Measurements from ENCODE around the gene MAVS.

Gene MAVS

DNA sequence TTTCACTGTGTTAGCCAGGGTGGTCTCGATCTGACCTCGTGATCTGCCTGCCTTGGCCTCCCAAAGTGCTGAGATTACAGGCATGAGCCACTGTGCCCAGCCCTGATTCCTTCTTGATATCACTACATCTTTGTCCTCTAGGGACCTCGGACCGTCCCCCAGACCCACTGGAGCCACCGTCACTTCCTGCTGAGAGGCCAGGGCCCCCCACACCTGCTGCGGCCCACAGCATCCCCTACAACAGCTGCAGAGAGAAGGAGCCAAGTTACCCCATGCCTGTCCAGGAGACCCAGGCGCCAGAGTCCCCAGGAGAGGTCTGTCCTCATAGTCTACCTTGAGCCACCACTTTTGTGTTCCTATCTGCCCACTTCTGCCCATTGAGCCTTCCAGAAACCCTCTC is 14.6 kb downstream of the MAVS start:
- Histone ChIP-seq H3K4me3 (ENCODE audit: severe bottlenecking) (no peak overlapping the region), H3K9me3 (ENCODE audit: severe bottlenecking) (no peaks in the 10 kb centered on the region), H3K4me1 (ENCODE audit: insufficient read depth, poor library complexity, severe bottlenecking) (no peaks in the 10 kb centered on the region), H3K27me3 (ENCODE audit: insufficient read depth, poor library complexity, severe bottlenecking) (no peaks in the 10 kb centered on the region), H3K36me3 (ENCODE audit: low read depth) (peaks cover 82% of the 10 kb centered on the region), H3K27ac (ENCODE audit: poor library complexity, severe bottlenecking) (no peak overlapping the region)
- TF ChIP-seq CTCF (IDR thresholded peaks at IDR 0.05; ENCODE audit: poor library complexity, severe bottlenecking): no peak
- DNase-seq (ENCODE audit: low spot score): no peak
- no peak for ATAC-seq (ENCODE audit: low read depth)

GRCh38 chr20:3862333-3862732 is 15.7 kb downstream of the MAVS start:
- peaks cover 73% of the 10 kb centered on the region for H3K36me3 ChIP-seq (ENCODE audit: low read depth)
- DNase-seq (ENCODE audit: low spot score) (no peak), ATAC-seq (ENCODE audit: low read depth) (no peak)
- no peaks in the 10 kb centered on the region for H3K27me3 ChIP-seq (ENCODE audit: insufficient read depth, poor library complexity, severe bottlenecking)
- no peak for TF ChIP-seq CTCF (IDR thresholded peaks at IDR 0.05; ENCODE audit: poor library complexity, severe bottlenecking)
- H3K4me3 ChIP-seq (ENCODE audit: severe bottlenecking): no peak overlapping the region
- no peaks in the 10 kb centered on the region for H3K4me1 ChIP-seq (ENCODE audit: insufficient read depth, poor library complexity, severe bottlenecking)
- H3K27ac ChIP-seq (ENCODE audit: poor library complexity, severe bottlenecking): no peak overlapping the region
- H3K9me3 ChIP-seq (ENCODE audit: severe bottlenecking): no peaks in the 10 kb centered on the region

GRCh38 chr20:3863317-3863716 is 16.7 kb downstream of the MAVS start:
- Histone ChIP-seq H3K4me3 (ENCODE audit: severe bottlenecking) (no peak overlapping the region), H3K9me3 (ENCODE audit: severe bottlenecking) (no peaks in the 10 kb centered on the region), H3K4me1 (ENCODE audit: insufficient read depth, poor library complexity, severe bottlenecking) (no peaks in the 10 kb centered on the region), H3K27ac (ENCODE audit: poor library complexity, severe bottlenecking) (no peak overlapping the region), H3K36me3 (ENCODE audit: low read depth) (peaks cover 63% of the 10 kb centered on the region), H3K27me3 (ENCODE audit: insufficient read depth, poor library complexity, severe bottlenecking) (no peaks in the 10 kb centered on the region)
- TF ChIP-seq CTCF (IDR thresholded peaks at IDR 0.05; ENCODE audit: poor library complexity, severe bottlenecking): no peak
- DNase-seq (ENCODE audit: low spot score): no peak
- ATAC-seq (ENCODE audit: low read depth): no peak

- ATAC-seq (ENCODE audit: low read depth): no peak
- no peaks in the 10 kb centered on the region for H3K27me3 ChIP-seq (ENCODE audit: insufficient read depth, poor library complexity, severe bottlenecking)
- no peaks in the 10 kb centered on the region for H3K9me3 ChIP-seq (ENCODE audit: severe bottlenecking)
- no peak for DNase-seq (ENCODE audit: low spot score)
- no peaks in the 10 kb centered on the region for H3K4me1 ChIP-seq (ENCODE audit: insufficient read depth, poor library complexity, severe bottlenecking)
- TF ChIP-seq CTCF (IDR thresholded peaks at IDR 0.05; ENCODE audit: poor library complexity, severe bottlenecking): no peak
- H3K27ac ChIP-seq (ENCODE audit: poor library complexity, severe bottlenecking): no peak overlapping the region
- no peak overlapping the region for H3K4me3 ChIP-seq (ENCODE audit: severe bottlenecking)
- H3K36me3 ChIP-seq (ENCODE audit: low read depth): peaks cover 58% of the 10 kb centered on the region
These were observed 17.9 kb downstream of the MAVS start for GRCh38 chr20:3864518-3864917.

DNA sequence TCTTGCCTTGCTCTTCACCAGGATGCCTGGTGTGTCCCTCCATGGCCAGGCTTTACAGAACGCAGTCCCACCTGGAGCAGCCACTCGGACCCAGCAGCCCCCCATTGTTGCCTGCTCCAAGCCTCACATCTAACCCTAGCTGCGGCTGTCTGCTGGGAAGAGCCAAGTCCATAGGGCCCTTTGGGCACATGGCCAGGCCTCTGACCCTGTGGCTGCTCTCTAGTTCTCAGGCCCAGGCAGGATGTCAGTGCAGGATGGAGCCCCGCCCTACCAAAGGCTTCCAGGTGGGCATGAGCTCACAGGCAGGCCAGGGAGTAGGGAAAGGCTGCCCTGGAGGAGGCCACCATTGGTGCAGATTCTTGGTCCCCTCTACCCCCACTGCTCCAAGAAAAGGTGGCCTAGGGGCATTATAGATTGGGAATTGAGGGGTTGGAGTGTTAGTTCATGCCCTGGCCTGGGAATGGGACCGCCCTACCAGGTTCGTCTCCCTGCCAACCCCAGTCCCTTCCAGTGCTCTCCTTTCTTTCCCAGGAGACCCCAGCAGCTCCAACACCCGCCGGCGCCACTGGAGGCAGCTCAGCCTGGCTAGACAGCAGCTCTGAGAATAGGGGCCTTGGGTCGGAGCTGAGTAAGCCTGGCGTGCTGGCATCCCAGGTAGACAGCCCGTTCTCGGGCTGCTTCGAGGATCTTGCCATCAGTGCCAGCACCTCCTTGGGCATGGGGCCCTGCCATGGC is 18.7 kb downstream of the MAVS start:
- Histone ChIP-seq H3K27ac (ENCODE audit: poor library complexity, severe bottlenecking) (no peak overlapping the region), H3K9me3 (ENCODE audit: severe bottlenecking) (no peaks in the 10 kb centered on the region), H3K4me3 (ENCODE audit: severe bottlenecking) (no peak overlapping the region), H3K4me1 (ENCODE audit: insufficient read depth, poor library complexity, severe bottlenecking) (no peaks in the 10 kb centered on the region), H3K36me3 (ENCODE audit: low read depth) (peaks cover 57% of the 10 kb centered on the region), H3K27me3 (ENCODE audit: insufficient read depth, poor library complexity, severe bottlenecking) (no peaks in the 10 kb centered on the region)
- DNase-seq (ENCODE audit: low spot score) (no peak), ATAC-seq (ENCODE audit: low read depth) (no peak)
- TF ChIP-seq CTCF (IDR thresholded peaks at IDR 0.05; ENCODE audit: poor library complexity, severe bottlenecking): no peak
